HG02798 (cell line): ENCODE results near the gene ARPC5L.
A peak's percentile ranks its signal among the peaks of the same experiment; 100 is the strongest.

Experiments used
- ATAC-seq: cut with Tn5 transposase; IDR thresholded peaks from one replicate; pipeline ENCODE4 v1.9.1; 2021; ENCODE audit warnings: mild to moderate bottlenecking; ENCODE audit not compliant: unreplicated experiment, poor library complexity

Gene ARPC5L

DNA sequence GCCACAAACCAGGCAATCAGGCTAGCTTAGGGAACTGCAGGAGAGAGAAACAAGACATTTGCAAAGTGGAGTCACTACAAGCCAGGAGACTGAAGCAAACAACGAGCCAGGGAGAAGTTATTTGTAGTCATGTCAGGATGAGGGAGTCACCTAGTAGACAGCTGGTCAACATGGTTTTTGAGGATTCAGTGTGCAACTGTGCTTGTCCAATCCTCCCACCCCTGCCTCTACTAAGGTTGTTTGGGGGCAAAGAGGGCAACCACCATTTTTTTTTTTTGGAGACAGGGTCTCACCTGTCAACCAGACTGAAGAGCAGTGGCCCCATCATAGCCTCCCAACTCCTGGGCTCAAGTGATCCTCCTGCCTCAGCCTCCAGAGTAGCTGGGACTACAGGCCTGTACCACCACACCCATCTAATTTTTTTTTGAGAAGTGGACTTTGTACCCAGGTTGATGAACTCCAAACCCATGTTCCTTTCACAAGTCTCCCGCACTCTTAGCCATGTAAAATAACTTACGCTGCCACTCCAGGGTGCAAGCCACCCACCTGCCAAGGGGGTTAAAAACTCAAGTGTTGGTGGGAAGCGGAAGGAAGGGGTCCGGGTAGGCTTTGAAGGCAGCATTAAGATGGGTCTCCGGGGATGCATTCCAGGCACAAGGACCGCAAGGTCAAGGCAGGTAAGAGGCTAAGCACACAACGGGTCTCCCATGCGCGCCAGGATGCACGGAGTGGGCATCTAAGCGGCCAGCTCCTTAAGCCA lies 1.2 kb upstream of the ARPC5L start:
- ATAC-seq: no peak

DNA sequence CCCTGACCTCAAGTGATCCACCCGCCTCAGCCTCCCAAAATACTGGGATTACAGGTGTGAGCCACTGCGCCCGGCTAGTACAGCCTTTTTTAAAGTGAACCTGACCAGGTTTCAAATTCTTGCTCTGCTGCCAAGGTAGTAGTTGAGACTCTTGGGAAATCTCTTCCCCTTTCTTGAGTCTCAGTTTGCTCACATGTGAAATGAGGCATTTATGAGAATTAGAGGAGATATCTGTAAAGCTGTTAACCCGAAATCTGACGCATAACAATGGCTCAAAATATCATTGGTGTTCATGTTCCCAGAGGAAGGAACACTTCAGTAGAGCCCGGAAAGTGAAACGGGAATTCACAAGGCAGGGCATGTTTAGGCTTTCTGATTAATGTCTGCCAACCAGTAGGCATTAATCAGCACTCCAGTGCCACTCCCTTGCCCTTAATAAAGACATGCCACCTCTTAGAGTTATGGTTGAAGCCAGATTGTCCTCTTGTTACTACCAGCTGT lies 1.5 kb downstream of the ARPC5L start:
- ATAC-seq: no peak

GRCh38 chr9:124868511-124869465 lies 6.9 kb downstream of the ARPC5L start:
- peak; percentile 75 for ATAC-seq

- ATAC-seq: peak; percentile 10
Measured at GRCh38 chr9:124869466-124869985, 7.6 kb downstream of the ARPC5L start.

DNA sequence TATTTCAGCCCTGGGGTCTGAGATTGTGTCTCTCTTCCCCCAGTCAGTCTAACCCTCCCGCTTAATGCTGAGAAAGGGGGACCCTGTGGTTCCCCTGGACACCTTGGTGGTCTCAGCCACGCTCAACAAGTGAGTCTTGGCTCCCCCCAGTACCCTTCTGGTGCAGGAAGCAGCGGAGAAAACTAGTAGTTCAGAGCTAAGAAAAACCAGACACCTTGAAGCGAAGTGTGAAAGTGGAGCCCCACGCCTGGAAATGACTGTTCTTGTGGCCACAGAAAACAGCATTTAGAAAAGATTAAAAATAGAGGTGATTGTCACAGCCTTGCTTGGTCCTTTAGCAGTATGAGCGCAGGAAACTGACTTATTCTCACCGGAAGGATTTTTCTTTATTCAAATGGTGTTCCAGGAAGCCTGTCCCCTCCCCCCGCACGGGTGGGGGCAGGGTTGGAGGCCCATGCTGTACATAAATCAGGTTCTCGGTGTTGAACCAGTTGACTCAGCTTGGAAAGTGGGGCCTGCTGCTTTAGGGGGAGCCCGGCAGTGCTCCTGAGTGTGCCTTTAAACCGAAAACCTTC lies 8.1 kb downstream of the ARPC5L start:
- ATAC-seq: peak; percentile 41

DNA sequence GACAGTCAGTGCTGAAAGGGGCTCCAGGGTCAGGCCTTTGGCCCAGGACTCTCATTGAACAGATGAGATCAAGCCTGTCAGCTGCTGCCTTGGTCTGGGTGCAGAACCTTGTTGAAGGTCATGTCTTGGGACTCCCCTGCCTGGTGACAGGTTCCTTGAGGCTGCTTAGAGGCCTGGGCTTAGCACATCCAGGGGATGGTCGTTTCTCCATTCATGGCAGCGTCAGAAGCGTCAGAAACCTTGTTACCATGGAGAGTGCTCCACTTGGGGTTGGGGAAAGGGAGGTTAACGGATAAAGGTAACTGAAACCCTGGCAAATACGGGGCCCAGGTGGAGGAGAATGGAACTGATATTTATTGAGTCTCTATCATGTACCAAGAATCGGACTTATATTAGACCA lies 8.8 kb downstream of the ARPC5L start:
- ATAC-seq: no peak

- ATAC-seq: no peak
Measured at GRCh38 chr9:124871156-124871561, 9.2 kb downstream of the ARPC5L start.

DNA sequence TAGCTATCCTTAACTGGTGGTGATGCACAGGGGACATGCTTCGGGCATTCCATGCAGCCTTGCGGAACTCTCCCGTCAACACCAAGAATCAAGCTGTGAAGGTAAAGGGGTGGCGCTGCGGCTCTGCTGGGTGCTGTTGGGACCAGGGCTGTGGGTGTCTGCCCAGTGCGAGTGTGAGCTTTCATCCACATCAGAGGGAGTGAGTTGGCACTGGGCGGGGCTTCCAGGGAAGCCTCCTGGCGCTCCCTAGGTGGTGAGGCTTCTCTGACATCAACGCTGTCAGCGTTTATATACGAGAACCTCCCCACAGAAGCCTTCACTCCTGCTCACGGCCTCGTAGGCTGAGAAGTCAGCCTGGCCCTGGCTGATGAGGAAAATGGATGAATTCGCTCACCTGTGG lies 11.7 kb downstream of the ARPC5L start:
- no peak for ATAC-seq

GRCh38 chr9:124875501-124875900 lies 13.6 kb downstream of the ARPC5L start:
- no peak for ATAC-seq

GRCh38 chr9:124877021-124877782 lies 15.3 kb downstream of the ARPC5L start:
- no peak for ATAC-seq

- no peak for ATAC-seq
Measured at GRCh38 chr9:124878021-124878420, 16.1 kb downstream of the ARPC5L start.

DNA sequence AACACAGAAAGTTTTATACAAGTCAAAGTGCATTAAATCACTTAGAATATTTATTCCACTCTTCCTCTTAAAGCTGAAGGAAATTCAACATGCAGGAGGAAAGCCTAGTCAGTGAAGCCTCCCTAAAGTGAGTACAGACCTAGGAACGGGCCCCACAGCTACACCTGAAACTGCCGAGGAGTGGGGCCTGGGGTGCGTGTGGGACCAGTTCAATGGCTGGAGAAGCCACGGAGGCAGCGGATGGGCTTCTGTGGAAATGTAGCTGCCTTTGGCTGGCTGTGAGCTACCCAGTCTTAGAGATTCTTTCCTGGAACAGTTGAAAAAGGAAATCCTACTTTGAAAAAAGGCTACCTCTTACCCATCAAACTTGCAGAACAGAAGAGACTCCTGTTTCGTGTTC lies 16.6 kb downstream of the ARPC5L start:
- no peak for ATAC-seq

DNA sequence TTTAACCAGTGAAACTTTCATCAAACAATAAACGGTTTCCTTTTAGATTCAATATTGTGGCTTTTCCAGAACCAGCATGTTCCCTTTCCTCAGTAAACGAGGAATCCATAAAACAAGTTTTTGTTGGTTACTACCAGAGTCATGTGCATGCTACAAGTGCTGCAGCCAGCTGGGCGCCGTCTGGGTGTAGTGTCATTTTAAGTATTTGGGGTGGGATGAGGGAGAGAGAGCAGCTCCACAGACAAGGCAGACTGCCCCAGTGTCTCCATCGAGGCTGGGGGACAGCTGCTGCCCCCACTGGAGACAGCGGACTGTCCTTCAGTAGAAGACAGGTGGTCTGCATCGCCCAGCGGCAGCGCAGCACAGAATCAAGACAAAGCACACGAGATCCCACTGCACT lies 17.3 kb downstream of the ARPC5L start:
- ATAC-seq: no peak

DNA sequence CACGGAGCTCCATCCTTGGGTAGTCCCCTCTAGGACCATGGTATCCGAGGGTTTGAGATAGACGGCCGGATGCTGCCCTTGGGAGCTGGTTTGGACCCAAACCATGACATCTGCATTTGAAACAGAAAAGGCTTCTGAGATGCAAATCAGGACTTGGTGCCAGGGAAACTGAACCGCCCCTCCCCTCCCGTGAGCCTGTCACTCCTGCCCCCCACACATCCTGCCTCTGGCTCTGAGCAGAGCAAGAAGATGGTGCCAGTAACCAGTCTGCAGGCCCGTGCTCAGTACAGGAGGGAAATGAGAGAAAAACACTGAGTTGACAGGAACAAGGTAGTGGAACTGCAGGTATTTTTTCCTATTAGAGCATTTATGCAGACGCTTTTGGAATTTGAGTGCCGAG lies 18.6 kb downstream of the ARPC5L start:
- no peak for ATAC-seq

- ATAC-seq: no peak
Measured at GRCh38 chr9:124881138-124881743, 19.3 kb downstream of the ARPC5L start.

GRCh38 chr9:124882231-124882630 lies 20.3 kb downstream of the ARPC5L start:
- ATAC-seq: no peak

DNA sequence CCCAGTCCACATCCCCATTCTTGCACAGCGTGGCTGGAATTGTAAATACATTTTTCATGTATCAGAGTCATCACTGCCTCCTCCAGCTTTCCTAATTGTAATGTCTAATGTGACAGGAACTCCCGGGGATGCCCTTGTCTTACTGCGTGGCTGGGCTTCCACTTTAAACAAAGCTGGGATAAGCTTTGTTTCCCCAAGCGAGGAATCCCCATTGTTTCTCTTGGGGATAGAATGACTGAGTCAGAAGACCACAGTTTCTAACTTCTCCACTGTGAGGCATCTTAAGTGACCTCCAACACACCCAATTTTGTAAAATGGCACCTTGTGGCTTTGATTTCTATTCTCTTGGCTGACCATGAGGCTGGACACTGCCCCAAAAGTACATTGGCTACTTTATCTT lies 22.4 kb downstream of the ARPC5L start:
- ATAC-seq: no peak

DNA sequence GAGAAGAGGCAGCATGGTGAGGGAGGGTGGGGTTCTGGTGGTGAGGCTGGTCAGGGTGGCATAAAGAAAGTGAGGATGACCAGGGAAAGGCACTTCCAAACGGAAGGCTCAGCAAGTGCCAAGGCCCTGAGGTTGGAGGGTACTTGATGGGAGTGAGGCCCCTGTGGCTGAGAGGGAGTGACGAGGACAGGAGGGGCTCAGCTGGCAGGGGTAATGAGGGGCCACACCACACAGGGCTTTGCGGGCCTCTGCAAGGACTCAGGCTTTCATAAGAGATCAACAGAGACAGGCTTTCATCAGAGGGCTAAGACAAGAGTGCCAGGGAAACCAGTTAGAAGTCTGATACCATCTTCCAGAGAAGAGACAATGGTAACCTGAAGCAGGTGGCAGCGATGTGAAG lies 23.6 kb downstream of the ARPC5L start:
- no peak for ATAC-seq

GRCh38 chr9:124886461-124886860 lies 24.5 kb downstream of the ARPC5L start:
- ATAC-seq: no peak
